HG02885 (cell line): Measurements from ENCODE around the gene HYAL2.

Experiments
- ATAC-seq: cut with Tn5 transposase; IDR thresholded peaks from one replicate; pipeline ENCODE4 v1.9.1; 2021; ENCODE audit warnings: mild to moderate bottlenecking; ENCODE audit not compliant: unreplicated experiment, poor library complexity

Gene HYAL2

DNA sequence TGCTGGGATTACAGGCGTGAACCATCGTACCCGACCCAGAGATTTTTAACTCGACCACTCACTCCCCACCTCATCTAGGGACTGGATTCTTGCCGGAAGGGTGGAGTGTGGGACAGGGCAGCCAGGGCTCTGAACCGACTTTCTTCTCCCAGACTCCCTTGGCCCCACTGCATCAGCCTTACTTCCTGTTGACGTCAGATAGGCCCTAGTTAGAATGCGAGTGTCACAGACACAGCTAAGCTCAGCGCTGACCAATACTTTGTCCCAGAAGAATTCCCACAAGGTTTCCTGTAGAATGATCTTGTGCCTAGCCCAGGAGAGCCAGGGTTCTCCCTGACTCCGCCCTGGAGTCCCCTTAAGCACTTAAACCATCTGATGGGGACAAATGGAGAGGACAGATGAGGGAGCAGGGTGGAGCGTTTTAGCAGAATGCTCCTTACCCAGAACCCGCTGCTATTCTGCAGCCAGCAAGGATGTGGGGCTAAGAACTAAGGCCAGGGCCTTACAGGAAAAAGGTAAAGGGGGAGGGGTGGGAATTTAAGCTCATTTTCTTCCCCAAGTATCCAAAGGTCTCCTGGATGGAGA lies 11.3 kb upstream of the HYAL2 start:
- no peak for ATAC-seq

DNA sequence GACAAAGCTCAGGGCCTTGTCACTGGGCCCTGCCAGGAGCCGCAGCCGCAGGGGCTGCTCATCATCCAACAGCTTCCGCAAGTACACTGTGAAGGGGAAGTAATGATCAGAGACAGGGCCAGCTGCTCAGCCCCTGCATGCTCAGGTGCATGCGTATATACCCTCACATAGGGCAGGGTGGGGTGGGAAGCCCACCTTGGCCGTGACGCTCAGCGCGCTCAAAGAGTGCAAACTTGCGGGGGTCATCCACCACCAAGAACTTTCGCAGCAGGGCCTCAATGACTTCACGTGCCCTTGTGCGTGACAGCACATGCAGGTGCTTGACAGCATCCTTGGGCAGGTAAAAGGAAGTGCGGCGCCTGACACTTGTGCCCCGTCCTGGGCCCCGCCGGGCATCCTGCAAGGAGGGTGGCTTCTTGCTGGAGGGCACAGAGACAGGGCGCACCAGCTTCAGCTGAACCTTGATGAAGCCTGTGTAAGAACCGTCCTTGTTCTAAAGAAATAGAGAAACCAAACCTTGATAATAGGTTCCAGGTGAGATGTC lies 8.9 kb upstream of the HYAL2 start:
- ATAC-seq: no peak

DNA sequence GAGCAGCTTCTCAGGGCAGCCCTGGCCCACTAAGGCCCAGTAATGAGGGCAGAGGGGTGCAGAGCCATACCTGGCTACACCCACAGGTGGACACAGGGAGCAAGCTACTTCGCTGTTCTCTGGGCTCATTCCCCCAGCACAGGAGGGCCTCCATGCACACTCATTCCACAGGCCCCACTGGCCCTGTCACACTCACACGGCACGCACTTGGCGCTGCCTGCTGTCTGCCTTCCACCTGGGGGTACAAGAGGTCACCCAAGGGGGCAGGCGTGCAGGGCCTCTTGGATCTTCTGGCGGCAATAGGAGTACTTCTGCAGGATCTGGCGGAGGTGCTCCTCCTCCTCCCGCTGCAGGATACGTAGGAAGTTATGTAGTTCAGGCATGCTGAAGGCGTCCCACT lies 7.8 kb upstream of the HYAL2 start:
- no peak for ATAC-seq

DNA sequence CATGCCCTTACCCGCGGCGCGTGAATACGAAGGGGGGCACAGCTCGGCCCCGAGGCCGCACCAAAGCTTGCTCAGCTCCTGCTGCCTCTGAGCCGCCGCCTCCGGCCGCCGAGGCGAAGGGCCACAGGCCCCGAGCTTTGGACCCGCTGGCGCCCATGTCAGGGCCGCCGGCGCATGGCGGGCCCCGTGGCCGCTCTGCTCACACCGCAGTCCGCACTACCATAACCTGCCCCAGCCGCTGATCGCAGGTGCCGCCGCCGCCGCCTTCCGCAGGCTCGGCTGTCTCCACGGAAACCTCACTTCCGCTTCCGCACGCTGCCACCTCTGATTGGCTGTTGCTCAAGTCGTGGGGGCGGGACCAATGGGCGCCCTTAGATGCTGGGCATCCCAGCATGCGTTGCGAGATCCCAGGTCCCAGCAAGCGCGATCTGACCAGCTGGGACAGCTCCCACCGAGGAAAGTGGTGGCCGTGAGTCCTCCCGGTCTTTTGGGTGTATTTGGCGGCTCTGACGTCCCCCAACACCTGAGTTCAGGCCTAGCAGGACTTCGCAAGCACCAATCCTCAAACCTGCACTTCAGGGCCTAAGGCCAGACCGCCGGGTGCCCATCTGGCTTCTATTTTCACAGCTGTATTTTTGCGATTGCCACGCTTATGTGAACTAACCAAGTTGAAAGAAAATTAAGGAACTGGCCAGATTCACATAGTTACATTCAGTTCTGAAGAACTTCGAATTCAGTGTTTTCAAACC lies 5.6 kb upstream of the HYAL2 start, which contains the start of gene TUSC2:
Gene TUSC2, minus strand, starts transcription at position 281 of the 749 bp plus-strand sequence. Its CDS starts 124 bp downstream, at position 157.
- peak; percentile 91 for ATAC-seq

DNA sequence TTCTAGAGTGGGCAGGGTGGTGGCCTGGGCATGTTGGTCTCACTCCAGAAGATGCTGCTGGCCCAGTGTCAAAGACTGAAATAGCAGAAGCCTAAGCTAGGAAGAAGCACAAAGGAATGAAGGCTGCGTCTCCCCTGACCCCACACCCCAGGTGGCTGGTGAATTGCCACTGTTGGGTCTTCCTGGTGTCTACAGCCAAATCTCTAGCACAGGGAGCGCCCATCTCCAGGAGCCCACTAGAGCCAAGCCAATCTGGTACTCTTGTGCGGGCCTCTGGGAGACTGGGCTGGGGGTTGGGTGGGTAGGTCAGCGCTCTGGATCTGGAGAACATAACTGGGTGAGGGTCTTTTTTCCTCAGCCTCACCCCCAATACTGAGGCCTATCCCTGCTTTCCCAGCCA lies 4.6 kb upstream of the HYAL2 start:
- no peak for ATAC-seq

DNA sequence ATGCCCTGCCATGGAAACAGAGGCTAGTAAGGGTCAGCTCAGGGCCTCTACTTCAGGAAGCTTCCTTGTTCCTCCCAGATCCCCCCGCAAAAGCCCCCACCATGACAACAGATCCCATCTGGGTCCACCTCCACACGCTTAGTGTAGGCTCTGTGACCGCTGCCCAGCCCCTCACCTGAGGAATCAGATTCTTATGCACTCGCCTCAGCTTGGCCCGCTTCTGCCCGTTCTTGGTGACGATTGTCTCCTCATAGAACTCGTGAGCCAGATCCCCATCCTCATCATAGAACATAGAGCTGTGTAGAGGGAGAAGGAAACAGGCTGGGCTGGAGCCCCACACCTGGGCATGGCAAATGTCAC lies 3.6 kb upstream of the HYAL2 start:
- no peak for ATAC-seq

DNA sequence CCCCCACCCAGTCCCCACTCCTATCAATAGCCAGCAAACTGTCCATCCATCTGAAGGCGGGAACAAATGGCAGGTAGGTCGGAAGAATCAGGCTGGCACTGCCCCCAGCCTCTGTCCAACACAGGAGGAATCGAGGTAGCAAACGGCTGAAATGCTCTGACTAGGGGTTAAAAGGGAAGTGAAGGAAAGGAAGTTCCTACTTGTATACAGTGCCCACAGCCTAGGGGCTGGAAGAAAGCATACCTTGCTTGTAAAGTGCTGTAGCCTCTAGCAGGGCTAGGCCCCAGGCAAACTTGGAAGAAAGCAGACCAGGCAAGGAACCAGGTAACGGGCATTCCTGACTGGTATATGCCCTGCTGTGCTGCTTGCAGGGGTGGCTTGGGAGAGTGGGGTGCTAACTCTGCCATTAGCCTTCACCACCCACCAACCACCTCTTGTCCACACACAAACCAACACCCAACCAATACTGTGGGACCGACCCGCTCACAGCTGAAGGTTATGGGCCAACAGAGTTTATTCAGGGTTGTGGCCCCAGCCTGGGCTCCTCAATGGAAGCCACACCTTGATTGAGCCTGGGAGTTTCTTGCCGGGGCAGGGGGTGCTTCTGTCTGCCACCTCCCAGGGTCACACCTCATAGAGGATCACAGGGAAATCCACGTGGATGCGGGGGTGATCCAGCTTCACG lies 3.1 kb upstream of the HYAL2 start:
- ATAC-seq: no peak

DNA sequence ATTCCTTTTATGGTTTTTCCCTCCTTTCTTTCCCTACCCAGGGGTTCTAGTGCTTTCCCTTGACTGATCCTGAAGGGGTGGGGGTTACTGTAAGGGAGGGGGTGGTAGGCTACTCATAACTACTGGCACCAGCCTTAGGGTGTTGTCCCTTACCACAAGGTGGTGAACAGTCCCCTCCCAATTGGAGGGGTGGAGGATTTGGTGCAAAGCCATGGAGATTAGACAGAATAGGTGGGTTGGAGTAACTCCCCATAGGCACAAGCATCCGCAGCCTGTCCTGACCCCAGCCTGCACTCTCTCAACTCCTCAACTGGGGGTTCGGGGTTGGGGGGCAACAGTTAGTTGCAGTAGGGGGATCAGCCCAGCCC lies 2.6 kb upstream of the HYAL2 start:
- ATAC-seq: no peak

DNA sequence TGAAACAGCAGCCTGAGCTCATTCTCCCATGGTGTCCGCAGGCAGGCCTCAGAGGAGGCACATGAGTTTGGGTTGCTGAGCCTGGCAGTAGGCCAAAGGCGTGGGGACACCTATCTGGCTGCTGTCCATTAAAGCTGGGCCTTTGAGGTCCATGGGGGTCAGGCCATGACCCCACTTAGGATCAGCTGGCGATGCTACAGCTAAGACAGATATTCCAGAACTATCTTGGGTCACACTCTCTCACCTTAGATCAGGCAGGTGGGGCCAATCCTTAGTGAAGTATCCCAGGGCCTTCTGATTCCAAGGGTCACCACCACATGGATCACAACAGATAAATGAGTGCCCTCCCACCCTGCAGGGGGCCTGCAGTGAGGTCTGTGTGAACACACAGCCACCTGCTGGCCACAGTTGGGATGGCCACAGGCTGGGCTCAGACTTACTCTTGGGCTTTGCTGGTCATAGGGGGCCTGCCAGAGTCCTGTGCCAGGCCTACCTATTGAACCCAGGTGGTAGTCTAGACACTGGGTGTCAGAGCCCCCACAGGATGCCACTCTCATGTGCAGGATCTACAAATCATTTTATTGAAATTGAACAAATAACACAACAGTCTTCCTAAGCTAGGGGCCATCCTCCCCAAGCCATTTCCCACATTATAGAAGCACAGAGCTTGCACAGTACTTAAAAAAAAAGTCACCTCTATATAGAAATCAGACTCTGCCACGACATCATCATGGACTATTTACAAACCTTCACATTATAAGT lies 2.0 kb upstream of the HYAL2 start:
- no peak for ATAC-seq

DNA sequence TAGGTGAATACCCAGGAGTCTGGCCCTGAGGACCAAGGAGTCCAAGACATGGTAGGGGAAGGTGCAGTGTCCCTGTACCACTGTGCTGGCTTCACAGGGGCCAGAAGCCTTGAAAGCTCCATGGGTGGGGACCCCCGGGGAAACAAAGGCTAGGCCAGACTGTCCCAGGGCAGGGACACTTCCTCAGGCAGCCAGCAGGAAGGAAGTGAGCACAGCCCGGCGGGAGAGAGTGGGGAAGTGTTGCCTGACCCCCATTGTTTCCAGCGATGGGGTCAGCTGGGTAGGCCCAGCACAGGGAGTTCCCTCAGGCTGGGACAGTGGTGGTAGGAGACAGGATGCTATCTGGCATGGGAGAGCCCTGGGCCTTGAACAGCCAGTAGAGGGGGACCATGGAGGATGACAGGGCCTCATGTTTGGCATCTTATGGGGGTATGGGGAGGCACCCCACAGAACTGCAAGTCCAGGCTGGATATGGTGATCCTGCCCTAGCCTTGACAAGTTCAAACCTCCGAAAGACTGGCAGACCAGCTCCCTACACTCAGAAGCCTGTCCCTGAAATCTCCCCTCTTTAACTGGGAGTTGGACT lies 1.2 kb upstream of the HYAL2 start:
- ATAC-seq: no peak

DNA sequence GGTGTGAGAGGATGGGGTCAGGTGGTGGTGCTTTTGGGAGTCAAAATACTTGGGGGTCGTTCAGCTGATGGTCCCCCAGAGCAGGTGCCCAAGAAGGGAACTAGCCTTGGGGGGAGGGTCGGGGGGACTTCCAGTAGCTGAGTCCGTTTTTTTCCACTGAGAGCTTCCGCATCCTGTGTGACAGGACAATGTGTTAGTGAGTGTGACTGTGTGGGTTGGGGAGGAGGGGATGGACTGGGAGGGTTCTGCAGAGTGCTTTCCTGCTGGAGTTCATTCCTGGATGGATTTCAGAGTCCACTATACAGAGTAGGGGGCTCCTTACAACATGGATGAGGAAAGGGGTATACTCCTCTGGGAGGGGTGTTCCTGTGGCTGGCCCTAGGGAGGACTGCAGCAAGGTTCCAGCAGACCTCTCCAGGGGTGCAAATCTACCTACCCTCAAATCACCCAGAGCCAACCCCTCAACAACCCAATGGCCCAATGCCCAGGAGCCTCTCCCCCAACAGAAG lies 601 bp upstream of the HYAL2 start:
- ATAC-seq: no peak

DNA sequence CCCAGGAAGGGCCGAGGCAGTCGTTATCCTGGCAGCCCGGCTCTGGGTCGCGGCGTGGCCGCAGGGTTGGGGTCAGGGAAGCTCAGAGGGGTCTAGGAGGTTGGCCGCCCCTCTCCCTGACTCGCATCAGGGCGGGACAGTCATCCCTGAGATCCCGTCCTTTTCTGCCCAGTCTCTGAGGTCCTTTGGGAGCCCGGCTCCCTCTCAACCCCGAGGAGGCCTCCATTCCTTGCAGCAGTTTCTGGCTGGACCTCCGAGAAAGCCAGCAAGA lies 495 bp downstream of the HYAL2 start:
- no peak for ATAC-seq

DNA sequence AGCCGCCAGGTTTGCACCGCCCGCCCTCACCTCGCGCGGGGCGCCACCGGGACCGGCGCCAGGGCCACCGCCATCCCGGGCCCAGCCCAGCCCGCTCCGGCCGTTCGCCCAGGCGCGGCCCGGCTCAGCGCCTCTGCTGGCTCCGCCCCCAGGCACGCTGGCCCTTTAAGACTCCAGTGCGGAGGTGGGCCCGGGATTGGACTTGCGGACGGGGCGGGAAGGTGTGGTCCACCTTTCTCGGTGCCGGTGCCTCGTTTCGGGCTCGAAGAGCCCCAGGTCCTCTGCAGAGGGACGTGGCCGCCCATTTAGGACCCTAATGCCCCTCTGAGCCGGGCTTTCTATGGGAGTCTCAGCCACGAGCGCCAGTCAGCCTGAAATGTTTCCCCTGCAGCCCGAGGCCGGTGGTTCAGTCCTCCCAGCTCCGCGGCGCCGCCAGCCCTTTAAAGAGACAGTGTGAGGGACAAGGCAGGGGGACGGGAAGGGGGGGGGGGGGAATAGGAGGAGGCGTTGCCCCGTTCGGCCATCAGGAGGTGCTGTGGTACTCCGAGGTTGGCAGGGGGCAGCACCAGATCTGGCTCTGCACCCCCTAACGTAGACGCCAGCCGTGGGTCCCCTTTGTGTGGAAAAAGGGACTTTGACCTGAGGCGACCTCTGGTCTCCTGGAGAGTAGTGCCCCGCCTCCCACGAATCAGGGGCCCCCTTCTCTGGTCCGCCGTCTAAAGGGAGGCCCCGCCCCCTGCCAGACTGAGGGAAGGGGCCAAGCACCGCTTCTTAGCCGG lies 1.0 kb downstream of the HYAL2 start:
- ATAC-seq: peak; percentile 83

DNA sequence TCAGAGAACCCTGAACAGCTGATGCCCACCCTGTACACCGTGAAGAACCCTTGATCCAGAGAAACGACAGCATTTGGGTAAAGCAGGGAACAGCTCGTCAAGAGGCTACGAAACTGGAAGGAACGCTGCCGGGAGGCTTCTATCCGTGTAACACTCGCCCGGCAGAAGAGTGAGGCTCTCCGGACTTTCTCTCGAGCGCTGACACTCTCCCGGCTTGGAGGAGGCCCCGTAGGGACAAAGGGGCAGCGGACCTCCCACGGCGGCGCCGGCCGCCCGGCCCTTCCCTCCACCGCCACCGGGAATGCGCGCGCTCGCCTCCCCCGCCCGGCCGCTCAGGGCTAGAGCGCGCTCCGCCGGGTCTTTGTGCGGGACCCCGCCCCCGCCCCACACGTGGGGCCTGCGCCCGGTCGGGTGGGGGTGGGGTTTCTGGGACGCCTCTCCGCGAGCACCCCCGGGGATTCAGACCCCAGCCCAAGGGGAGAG lies 1.7 kb downstream of the HYAL2 start:
- peak; percentile 56 for ATAC-seq

DNA sequence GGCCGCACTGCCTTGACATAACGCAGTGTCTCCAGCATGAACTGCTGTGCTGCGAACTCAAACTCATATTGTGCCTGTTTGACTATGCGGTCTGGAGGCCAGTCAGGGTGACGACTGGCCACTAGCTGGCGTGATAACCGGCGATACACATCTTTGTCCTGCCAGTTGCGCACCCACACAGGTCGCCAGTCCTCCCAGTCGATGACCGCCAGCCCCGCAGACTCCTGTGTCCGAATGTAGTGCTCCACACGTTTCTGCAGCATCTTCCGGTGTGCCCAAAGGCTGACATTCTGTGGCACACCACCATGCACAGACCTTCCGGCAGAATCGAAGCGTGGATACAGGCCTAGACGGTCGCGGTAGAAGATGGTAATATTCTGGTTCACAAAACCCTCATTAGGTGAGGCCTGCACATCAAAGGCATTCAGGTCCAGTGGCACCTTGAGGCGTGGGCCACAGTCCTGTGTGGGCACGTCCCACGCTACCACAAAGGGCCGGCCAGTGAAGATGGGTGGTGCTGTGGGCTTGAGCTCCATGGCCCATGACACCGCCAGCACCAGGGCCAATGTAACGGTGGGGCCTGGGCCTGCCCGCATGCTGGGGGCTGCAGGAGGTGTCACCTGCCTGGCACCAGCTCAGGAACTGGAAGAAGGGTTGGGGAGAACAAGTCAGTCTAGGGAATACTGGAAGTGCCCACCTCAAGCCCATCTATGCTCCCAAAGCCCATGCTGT lies 2.5 kb downstream of the HYAL2 start:
- ATAC-seq: no peak

DNA sequence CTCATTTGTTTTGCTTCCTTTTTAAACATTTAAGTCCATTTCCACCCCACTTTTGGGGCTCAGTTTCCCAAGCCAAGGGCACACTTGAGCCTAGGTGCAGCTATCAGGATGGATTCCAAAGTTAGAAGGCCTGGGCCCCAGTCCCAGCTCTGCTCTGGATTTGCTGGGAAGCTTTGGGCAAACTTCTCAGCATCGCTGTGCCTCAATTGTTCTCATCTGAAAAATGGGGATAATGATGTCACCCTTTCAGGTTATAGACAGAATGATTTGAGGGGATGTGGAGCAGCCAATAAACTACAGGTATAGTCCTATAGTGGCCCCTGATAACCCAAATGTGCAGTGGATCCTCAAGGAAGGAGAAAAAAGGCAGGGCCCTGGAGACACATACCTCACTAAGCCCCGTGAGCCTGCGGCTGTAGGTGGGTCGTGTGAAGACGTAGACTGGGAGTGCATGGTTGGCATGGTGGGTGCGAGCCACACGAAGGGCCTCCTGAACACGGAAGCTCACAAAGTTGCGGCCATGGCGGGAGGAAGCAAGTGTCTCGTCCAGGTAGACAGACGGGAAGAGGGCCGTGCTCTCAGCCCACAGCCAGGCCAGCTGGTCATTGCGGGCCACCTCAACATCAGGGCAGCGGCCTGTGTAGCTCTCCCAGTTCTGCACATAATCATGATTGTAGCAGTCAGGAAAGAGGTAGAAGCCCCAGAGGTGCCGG lies 3.2 kb downstream of the HYAL2 start:
- ATAC-seq: no peak

DNA sequence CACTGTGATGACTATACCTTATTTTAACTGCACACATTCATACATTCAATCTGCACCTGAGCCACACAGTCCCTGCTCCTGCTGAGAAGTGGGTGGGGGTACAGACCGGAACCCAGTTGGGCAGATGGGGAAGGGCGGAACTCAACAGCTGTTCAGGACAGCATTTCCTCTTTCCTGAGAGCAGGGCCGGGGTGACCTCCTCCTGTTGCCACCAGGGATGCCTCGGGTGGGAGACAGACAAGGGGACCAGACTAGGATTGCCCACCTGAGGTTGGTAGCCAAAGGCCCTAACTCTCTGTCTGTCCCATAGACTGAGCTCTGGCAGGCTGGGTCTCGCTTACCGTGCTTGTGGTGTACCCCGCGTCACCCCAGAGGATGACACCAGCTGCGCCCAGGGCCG lies 3.9 kb downstream of the HYAL2 start:
- no peak for ATAC-seq

DNA sequence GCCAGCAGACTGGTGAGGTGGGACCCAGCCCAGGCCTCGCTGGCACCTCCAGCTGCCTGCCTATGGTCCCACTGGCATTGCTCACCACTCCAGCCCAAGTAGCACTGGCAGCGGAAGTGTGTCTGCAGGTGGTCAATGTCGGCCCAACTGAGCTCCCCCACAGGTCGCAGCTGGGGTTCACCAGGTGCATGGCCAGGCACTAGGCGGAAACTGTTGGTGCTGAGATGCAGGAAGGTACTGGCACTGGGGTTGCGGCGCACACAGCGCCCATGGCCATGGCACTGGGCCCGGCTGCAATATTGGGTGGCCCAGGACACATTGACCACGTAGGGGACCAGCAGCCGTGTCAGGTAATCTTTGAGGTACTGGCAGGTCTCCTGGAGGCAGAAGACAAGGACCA lies 4.4 kb downstream of the HYAL2 start:
- no peak for ATAC-seq
